ENCODE data around the gene LUZP4.

DNA sequence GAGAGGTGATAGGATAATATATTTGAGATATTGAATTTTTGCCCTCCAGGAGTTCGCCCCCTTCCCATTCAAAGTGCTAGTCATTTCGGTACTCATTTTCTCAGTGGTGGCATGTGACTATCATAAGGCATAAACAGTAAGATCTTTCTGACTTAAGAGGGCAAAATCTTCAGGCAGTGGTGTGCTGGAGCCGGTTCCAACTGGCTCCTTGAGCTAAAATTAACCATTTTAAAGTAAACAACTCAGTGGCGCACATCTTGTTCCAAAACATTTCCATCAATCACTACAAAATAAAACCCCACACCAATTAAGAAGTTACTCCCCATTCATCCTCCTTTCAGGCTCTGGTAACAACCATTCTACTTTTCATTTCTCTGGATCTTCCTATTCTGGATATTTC lies 43.3 kb downstream of the LUZP4 start:
- TF ChIP-seq GATA2 (IDR thresholded peaks at IDR 0.05; ENCODE audit: low read depth, low read length) (no peak), GATA3 (IDR thresholded peaks at IDR 0.05; ENCODE audit: low read depth, low read length) (no peak)
